Astrocyte (in vitro differentiated cells and primary cell): ENCODE data around the gene MAN1B1.

Experiments used
- EZH2 ChIP-seq: IDR thresholded peaks from 2 replicates; pipeline ENCODE4 v1.6.1; 2012; ENCODE audit warnings: mild to moderate bottlenecking, low read length, inconsistent platforms; ENCODE audit not compliant: insufficient read depth
- TF ChIP-seq, protein P1 (sequence below): IDR thresholded peaks from 2 replicates; pipeline ENCODE4 v1.5.1; 2011; ENCODE audit warnings: low read depth, mild to moderate bottlenecking, inconsistent platforms, low read length, moderate library complexity; ENCODE audit not compliant: insufficient read depth

DNA sequence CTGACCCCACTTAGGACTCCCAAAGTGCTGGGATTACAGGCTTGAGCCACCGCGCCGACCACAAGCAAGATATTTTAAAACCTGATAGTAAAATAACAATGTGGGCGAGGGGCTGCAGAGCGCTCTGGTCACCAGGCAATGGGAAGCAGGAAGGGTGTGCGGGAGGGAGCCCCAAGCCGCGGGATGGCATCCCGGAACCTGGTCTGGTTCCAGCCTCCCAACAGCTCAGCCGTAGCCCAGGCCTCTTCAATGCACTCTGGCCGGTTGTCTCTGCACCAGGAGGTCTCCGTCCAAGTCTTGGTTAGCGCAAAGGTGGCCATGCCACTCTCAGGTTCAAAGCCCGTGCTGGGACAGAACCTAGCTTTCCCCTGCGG, 10.2 kb upstream of the MAN1B1 start:
- TF ChIP-seq EZH2: no peak
- TF ChIP-seq, protein P1, sequence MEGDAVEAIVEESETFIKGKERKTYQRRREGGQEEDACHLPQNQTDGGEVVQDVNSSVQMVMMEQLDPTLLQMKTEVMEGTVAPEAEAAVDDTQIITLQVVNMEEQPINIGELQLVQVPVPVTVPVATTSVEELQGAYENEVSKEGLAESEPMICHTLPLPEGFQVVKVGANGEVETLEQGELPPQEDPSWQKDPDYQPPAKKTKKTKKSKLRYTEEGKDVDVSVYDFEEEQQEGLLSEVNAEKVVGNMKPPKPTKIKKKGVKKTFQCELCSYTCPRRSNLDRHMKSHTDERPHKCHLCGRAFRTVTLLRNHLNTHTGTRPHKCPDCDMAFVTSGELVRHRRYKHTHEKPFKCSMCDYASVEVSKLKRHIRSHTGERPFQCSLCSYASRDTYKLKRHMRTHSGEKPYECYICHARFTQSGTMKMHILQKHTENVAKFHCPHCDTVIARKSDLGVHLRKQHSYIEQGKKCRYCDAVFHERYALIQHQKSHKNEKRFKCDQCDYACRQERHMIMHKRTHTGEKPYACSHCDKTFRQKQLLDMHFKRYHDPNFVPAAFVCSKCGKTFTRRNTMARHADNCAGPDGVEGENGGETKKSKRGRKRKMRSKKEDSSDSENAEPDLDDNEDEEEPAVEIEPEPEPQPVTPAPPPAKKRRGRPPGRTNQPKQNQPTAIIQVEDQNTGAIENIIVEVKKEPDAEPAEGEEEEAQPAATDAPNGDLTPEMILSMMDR: no peak
